SU-DHL-6 (cell line): ENCODE data around the gene YIPF5.
A peak's percentile ranks its signal among the peaks of the same experiment; 100 is the strongest.

Experiments used
- H2AFZ ChIP-seq: fragments of 200-600 bp; sonication (generic); 2 replicates; pipeline ENCODE4 v1.6.1; 2014; ENCODE audit warnings: low read depth, mild to moderate bottlenecking, moderate library complexity, mixed read lengths, antibody characterized with exemption, low read length; ENCODE audit not compliant: severe bottlenecking
- H3F3A ChIP-seq: fragments of 200-600 bp; shearing (Covaris generic); 2 replicates; pipeline ENCODE4 v1.6.0; 2016; ENCODE audit warnings: antibody characterized with exemption, mild to moderate bottlenecking; ENCODE audit not compliant: insufficient read depth
- H3K27ac ChIP-seq: fragments of 200-600 bp; sonication (generic); 2 replicates; pipeline ENCODE4 v1.5.1; 2016; ENCODE audit warnings: low read depth, mild to moderate bottlenecking, low read length, moderate library complexity, mixed read lengths
- H3K27me3 ChIP-seq: fragments of 200-600 bp; sonication (generic), shearing (Covaris generic); 2 replicates; pipeline ENCODE4 v1.6.0; 2014; ENCODE audit warnings: mild to moderate bottlenecking, low read length
- H3K36me3 ChIP-seq: fragments of 200-600 bp; sonication (generic); 2 replicates; pipeline ENCODE4 v1.6.1; 2014; ENCODE audit warnings: mild to moderate bottlenecking, low read length, mixed read lengths
- H3K4me2 ChIP-seq: fragments of 300-600, 200-600 bp; shearing (Covaris generic), sonication (generic); 2 replicates; pipeline ENCODE4 v1.6.0; 2014; ENCODE audit warnings: low read length, low read depth, mild to moderate bottlenecking; ENCODE audit not compliant: poor library complexity, severe bottlenecking
- H3K4me3 ChIP-seq: fragments of 200-600 bp; sonication (generic); 2 replicates; pipeline ENCODE4 v1.5.1; 2014; ENCODE audit warnings: antibody characterized with exemption, low read length, mild to moderate bottlenecking, mixed read lengths; ENCODE audit not compliant: insufficient read depth, poor library complexity, severe bottlenecking
- H3K79me2 ChIP-seq: fragments of 200-600 bp; sonication (generic); 2 replicates; pipeline ENCODE4 v1.6.1; 2014; ENCODE audit warnings: mild to moderate bottlenecking, low read length, moderate library complexity; ENCODE audit not compliant: insufficient read depth
- H3K9ac ChIP-seq: fragments of 200-600 bp; sonication (generic); 2 replicates; pipeline ENCODE4 v1.7.0; 2014; ENCODE audit warnings: mild to moderate bottlenecking, low read length
- H3K9me2 ChIP-seq: fragments of 200-600 bp; sonication (generic); replicated peaks from 2 replicates; pipeline ENCODE4 v1.6.1; 2014; ENCODE audit warnings: low read length; ENCODE audit not compliant: insufficient read depth
- H3K9me3 ChIP-seq: fragments of 200-600 bp; sonication (generic); 2 replicates; pipeline ENCODE4 v1.6.1; 2014; ENCODE audit warnings: low read length, mixed read lengths; ENCODE audit not compliant: insufficient read depth
- H4K20me1 ChIP-seq: fragments of 200-600 bp; sonication (generic); 2 replicates; pipeline ENCODE4 v1.6.1; 2014; ENCODE audit warnings: low read depth, mild to moderate bottlenecking, antibody characterized with exemption, low read length, moderate library complexity, mixed read lengths
- EZH2phosphoT487 ChIP-seq: fragments of 200-600 bp; sonication (generic), shearing (Covaris generic); conservative IDR thresholded peaks from 2 replicates; pipeline ENCODE4 v1.6.1; 2018; ENCODE audit warnings: mild to moderate bottlenecking, antibody characterized with exemption, low read length, moderate library complexity, mixed read lengths
- TF ChIP-seq, protein P1 (sequence below): fragments of 200-600 bp; sonication (generic); IDR thresholded peaks from one replicate; pipeline ENCODE4 v1.5.1; 2017; ENCODE audit warnings: antibody characterized with exemption, mild to moderate bottlenecking, low read length, moderate library complexity; ENCODE audit not compliant: insufficient read depth, poor library complexity, severe bottlenecking

YIPF5 gene

DNA sequence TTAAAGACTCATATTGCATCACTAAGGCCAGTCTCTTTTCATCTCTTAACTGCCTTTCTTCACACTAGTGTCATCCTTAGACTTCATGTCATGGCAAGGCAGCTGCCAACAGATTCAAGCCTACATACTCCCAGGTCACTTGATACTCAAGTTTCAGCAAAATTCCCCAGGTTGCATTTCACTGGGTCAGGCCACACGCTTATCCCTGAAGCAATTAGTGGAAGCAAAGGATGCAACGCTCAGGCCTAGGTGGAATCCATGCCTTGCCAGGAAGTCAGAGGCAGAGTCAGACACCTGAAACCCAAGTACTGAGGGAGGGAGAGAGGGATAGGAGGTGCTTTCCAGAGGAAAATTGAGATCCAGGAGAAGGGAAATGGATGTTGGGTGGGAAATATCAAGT, 28.9 kb downstream of the YIPF5 start:
- H3K27me3 ChIP-seq = no peaks in the 10 kb centered on the region
- H4K20me1 ChIP-seq = no peaks in the 10 kb centered on the region
- TF ChIP-seq, protein P1, sequence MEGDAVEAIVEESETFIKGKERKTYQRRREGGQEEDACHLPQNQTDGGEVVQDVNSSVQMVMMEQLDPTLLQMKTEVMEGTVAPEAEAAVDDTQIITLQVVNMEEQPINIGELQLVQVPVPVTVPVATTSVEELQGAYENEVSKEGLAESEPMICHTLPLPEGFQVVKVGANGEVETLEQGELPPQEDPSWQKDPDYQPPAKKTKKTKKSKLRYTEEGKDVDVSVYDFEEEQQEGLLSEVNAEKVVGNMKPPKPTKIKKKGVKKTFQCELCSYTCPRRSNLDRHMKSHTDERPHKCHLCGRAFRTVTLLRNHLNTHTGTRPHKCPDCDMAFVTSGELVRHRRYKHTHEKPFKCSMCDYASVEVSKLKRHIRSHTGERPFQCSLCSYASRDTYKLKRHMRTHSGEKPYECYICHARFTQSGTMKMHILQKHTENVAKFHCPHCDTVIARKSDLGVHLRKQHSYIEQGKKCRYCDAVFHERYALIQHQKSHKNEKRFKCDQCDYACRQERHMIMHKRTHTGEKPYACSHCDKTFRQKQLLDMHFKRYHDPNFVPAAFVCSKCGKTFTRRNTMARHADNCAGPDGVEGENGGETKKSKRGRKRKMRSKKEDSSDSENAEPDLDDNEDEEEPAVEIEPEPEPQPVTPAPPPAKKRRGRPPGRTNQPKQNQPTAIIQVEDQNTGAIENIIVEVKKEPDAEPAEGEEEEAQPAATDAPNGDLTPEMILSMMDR = no peak
- TF ChIP-seq EZH2phosphoT487 = no peak
- H3K4me3 ChIP-seq = no peak overlapping the region
- no peaks in the 10 kb centered on the region for H3K36me3 ChIP-seq
- no peak overlapping the region for H3K27ac ChIP-seq
- no peaks in the 10 kb centered on the region for H3K9me3 ChIP-seq
- no peaks in the 10 kb centered on the region for H3K9me2 ChIP-seq
- no peaks in the 10 kb centered on the region for H3F3A ChIP-seq
- no peak overlapping the region for H3K9ac ChIP-seq
- no peak overlapping the region for H3K4me2 ChIP-seq
- H2AFZ ChIP-seq = peak overlapping the region; percentile 31
- H3K79me2 ChIP-seq = no peaks in the 10 kb centered on the region

GRCh38 chr5:144139586-144139985, 30.9 kb downstream of the YIPF5 start:
- Histone ChIP-seq H3K9ac (no peak overlapping the region), H3K36me3 (no peaks in the 10 kb centered on the region), H3K9me2 (no peaks in the 10 kb centered on the region), H3K9me3 (no peaks in the 10 kb centered on the region), H3K27ac (no peak overlapping the region), H3K27me3 (no peaks in the 10 kb centered on the region), H4K20me1 (no peaks in the 10 kb centered on the region), H3K79me2 (no peaks in the 10 kb centered on the region), H3K4me3 (no peak overlapping the region), H2AFZ (no peak overlapping the region), H3F3A (no peaks in the 10 kb centered on the region), H3K4me2 (no peak overlapping the region)
- TF ChIP-seq, protein P1 = no peak
- TF ChIP-seq EZH2phosphoT487 = no peak

DNA sequence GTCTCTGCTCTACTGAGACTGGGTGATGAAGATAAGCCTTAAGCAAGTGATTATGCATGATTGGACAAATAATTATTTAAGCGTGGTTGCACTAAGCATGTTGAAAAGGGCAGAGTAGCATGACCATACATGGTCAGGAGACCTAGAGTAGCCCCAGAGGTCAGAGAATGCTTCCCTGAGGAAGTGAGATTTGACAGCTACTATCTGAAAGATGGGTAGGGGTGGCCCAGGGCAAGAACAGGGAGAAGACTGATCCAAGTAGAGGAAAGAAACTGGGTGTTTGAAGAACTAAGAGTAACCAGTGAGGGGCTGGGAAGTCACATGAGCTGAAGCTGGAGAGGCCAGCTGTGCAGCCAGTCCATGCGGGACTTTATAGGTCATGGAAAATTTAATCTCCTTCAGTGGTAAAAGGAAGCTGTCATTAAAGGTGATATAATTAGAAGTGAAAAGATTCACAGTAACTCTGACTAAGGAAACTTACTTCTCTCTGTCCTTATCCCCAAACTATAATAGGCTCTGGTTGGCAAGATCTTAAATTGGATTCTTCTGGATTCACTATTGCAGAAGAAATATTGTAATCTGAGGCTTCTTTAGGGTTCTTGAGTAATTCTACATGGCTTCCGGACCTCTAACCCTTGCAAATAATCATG, 35.2 kb downstream of the YIPF5 start:
- H4K20me1 ChIP-seq = no peaks in the 10 kb centered on the region
- H3K9me3 ChIP-seq = no peaks in the 10 kb centered on the region
- no peak for TF ChIP-seq EZH2phosphoT487
- TF ChIP-seq, protein P1 = no peak
- H3K79me2 ChIP-seq = no peaks in the 10 kb centered on the region
- no peak overlapping the region for H3K4me3 ChIP-seq
- no peaks in the 10 kb centered on the region for H3K27me3 ChIP-seq
- no peaks in the 10 kb centered on the region for H3K36me3 ChIP-seq
- no peak overlapping the region for H3K9ac ChIP-seq
- no peak overlapping the region for H3K27ac ChIP-seq
- no peak overlapping the region for H2AFZ ChIP-seq
- H3F3A ChIP-seq = no peaks in the 10 kb centered on the region
- no peak overlapping the region for H3K4me2 ChIP-seq
- H3K9me2 ChIP-seq = no peaks in the 10 kb centered on the region
